SHP77 treated with DMSO at 0.1 percent for 48 hours (cell line): ENCODE results near the gene BARHL1.

Experiments
- DNase-seq: peaks from one replicate; lab custom pipeline; 2025; lab: John Stamatoyannopoulos, UW

BARHL1 gene

DNA sequence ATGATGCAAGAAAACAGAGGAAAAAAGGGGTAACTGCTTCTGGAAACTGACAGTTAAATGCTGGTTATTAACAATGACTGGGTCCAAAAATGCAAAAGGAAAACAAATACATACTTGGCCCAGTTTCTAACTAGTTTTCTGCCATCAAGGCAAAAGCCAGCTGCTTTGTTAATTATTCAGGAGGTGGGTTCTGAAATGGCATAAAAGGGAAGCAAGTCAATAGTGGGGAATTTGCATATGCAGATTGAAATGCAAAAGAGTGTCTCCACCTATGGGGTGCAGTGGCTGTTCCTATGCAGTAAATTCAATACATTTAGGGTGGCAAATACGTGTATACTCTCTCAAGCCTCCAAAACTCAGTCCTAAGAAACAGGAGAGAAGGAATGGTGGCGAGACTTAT, 33.4 kb downstream of the BARHL1 start:
- DNase-seq: no peak

DNA sequence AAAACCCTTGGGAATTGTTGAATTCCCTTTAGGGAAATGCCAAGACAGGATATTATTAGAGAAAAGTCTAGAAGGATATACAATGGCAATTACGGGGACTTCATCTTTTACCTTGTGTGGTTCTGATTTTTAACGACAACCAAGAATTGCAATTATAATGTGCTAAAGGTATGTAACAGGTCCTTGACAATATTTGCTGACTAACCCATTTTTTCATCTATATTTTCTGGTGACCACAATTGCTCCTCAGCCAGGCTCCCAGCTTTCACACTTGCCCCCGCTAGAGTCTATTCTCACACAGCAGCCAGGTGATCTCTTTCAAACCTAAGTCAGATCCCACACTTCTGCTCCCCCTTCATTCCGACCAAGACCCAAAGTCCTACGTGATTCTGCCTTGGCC, 34.3 kb downstream of the BARHL1 start:
- no peak for DNase-seq

- DNase-seq: no peak
Observed at GRCh38 chr9:132622159-132622558, 39.8 kb downstream of the BARHL1 start.

GRCh38 chr9:132626285-132626684, 43.9 kb downstream of the BARHL1 start:
- no peak for DNase-seq

DNA sequence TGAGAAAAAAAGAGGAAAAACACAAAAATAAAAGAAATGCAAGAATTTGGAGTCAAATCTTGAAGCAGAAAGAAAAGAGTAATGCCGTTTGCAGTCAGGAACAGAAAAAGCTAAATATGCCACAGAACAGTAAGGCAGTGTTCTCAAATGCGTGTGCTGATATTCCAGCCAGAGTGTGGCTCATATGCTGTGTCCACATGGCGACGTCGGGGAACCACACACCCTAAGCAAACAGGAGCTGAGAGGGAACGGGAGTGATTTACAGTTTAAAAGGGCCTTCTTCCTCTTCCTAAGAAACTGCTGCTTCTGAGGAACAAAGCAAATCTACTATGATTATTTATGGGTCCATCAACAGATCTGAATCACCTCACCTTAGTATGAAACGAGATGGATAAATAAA, 44.7 kb downstream of the BARHL1 start:
- no peak for DNase-seq

DNA sequence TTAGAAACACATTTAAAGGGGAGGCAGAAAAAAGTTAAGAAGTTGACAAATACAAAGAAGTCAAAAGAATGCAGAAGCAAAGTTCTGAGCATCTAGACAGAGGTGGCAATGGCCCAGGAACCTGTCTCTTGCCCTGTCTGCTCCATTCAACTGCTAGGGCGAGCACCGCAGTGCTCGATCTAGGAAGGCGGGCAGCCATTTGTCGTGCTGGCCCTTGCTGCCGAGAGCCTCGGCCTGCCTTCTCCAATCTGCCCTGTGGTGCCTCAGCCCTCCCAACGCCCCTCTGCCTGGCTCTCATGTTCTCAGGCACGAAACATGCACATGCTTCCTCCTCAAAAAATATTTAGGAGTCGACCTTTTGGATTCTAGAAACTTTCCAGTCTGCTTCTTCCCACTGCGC, 45.2 kb downstream of the BARHL1 start:
- no peak for DNase-seq

DNA sequence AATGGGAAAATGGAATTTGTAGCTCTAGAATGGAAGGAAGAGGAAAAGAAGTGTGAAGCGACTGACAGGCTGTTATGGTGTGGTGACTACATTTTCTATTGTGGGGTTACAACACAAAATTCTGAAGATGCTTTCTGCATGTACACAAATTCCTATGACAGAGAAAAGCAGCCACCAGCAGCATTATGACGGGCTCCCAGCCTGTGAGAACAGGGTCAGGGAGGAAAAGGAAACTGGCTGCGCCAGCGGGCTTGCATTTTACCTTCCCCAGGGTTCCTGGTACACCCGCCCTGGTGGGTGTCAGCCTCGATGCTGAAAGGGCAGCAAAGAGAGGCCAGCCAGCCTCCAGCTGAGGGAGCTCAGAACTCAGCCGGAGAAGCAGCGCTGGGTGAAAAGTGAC, 46.3 kb downstream of the BARHL1 start:
- DNase-seq: no peak

DNA sequence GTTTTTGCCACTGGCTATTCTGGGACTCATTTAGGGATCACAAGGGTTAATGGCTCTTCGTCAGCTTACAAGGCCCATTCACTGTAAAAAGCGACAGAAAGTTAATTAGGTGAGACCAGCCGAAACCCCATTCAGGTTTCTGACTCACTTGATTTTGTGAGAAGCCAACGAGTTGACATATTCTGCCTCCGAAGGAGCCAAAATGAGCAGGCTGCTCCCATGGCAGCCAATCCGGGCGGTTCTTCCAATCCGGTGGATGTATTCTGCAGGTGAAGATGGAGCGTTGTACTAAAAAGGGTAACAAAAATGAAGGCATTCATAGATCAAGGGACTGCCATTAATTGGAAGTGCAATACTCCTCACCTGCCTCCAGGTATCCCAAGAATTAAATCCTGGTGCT, 47.7 kb downstream of the BARHL1 start:
- no peak for DNase-seq

DNA sequence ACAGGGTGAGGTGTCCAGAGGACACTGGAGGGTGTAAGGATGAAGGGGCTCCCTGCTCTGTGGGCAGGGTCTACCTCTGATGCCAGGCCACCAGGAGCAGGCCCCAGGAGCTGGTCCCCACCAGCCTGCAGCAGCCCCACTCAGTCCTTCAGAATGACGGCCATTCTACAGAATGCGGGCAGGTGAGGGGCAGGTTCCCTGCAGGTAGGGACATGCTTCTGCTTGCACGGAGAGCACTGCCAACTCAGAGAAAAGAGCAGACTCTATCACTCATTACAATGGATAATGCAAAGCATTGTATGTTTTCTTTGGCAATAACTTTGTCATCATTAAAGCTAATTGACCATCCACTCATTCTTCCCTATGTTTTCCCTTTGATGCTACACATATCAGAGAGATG, 48.4 kb downstream of the BARHL1 start:
- DNase-seq: no peak

GRCh38 chr9:132631280-132631679, 48.9 kb downstream of the BARHL1 start:
- no peak for DNase-seq

DNA sequence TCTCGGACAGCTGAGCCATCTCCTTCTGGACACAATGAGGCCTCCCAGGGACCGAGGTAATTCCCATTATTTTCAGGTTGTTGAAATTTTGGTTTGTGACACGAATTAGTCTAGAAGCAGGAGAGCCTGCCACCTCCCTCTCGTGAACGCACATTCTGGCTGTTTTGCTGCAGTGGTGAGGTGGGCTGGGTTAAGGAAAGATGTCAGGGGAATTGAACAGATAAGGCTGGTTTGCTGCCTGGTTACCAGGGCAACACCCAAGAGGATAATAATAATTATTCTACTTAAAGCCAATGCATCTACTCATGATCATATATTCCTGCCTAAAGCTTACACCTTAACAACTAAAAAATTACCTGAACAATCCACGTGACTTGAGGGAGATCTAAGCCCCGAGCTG, 49.3 kb downstream of the BARHL1 start:
- no peak for DNase-seq

GRCh38 chr9:132632413-132633129, 50.2 kb downstream of the BARHL1 start:
- no peak for DNase-seq

- DNase-seq: no peak
Observed at GRCh38 chr9:132634327-132634726, 51.9 kb downstream of the BARHL1 start.

DNA sequence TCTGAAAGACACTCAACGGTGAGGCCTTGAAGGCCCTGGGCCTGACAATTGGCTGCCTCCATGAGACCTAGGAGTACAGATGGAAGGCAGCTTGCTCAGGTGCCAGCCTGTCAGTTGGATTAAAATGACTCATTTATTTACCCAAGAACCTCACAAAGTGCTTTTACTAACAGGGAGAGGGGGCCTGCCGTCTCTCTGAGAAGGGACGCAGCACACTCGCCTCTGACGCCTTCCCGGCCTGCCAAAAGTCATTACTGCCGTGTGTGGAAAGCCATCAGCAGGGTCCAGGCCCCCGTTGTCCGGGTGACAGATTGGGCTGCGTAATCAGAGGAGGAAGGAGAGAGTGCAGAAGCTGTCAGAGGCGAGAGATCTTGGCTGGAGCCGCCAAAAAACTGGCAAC, 54.9 kb downstream of the BARHL1 start:
- DNase-seq: peak; percentile 76

GRCh38 chr9:132637801-132638200, 55.4 kb downstream of the BARHL1 start:
- DNase-seq: no peak

DNA sequence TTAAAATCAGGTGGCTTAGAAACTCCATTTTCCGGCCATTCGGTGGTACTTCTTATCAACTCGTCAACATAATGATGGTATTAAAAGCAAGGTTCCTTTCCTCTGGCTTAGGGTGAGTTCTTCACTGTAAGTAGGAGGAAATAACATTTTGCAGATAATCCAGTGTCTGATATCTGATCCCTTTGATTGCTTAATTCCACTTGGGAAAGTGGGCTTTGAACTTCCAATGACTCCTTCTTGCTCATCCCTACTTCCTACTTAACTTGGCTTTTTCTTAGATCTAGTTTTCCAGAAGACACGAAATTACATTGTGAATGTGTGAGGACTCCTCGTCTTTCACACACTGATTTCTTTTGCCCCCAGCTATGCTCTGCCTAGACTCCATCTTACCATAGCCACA, 55.8 kb downstream of the BARHL1 start:
- no peak for DNase-seq

DNA sequence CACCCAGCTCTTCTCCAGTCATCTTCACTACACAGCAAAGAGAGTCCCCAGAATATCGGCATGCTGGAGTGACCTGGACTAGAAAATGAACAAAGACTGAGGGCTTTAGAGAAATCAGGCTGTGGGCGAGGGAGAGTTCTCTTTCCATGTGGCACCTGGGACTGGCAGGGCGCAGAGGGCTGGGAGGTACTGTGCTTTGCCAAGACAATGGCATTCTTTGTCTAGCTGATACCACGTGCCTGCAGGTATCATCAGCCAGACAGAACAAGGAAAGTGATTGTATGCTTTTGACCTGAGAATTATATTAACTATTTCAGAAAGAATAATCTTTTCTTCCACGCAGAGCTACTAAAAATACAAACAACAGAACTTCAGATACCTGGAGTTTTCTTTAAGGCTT, 56.9 kb downstream of the BARHL1 start:
- DNase-seq: no peak
